ENCODE measurements around the gene HSD11B1L.

Gene HSD11B1L

GRCh38 chr19:5667751-5668271 is 13.0 kb upstream of the HSD11B1L start:
- Mint-ChIP-seq H3K27ac (peak overlapping the region in 1 of 3 experiments; percentile 71), H3K27me3 (ENCODE audit: low read depth) (no peaks in the 10 kb centered on the region), H3K4me3 (no peak overlapping the region), H3K36me3 (ENCODE audit: low read depth) (peaks cover 55% of the 10 kb centered on the region), H3K9me3 (no peaks in the 10 kb centered on the region), H3K4me1 (peaks cover 6% of the 10 kb centered on the region)
- no peak for TF ChIP-seq CTCF (IDR thresholded peaks at IDR 0.05; ENCODE audit: unreplicated experiment in 3 of 3)

GRCh38 chr19:5669212-5669611 is 11.6 kb upstream of the HSD11B1L start:
- peaks cover 6% of the 10 kb centered on the region for H3K4me1 Mint-ChIP-seq
- peaks cover 55% of the 10 kb centered on the region for H3K36me3 Mint-ChIP-seq (ENCODE audit: low read depth)
- no peaks in the 10 kb centered on the region for H3K27me3 Mint-ChIP-seq (ENCODE audit: low read depth)
- H3K4me3 Mint-ChIP-seq: no peak overlapping the region
- H3K9me3 Mint-ChIP-seq: no peaks in the 10 kb centered on the region
- TF ChIP-seq CTCF (IDR thresholded peaks at IDR 0.05; ENCODE audit: unreplicated experiment in 3 of 3): no peak
- H3K27ac Mint-ChIP-seq: no peak overlapping the region

GRCh38 chr19:5671600-5671999 is 9.2 kb upstream of the HSD11B1L start:
- Mint-ChIP-seq H3K27ac (no peak overlapping the region), H3K4me3 (no peak overlapping the region), H3K27me3 (ENCODE audit: low read depth) (no peaks in the 10 kb centered on the region), H3K36me3 (ENCODE audit: low read depth) (peaks cover 36% of the 10 kb centered on the region), H3K4me1 (peaks cover 19% of the 10 kb centered on the region), H3K9me3 (no peaks in the 10 kb centered on the region)
- no peak for TF ChIP-seq CTCF (IDR thresholded peaks at IDR 0.05; ENCODE audit: unreplicated experiment in 3 of 3)

GRCh38 chr19:5672708-5673459 is 7.9 kb upstream of the HSD11B1L start:
- Mint-ChIP-seq H3K4me3 (no peak overlapping the region), H3K4me1 (peaks cover 20% of the 10 kb centered on the region), H3K27ac (no peak overlapping the region), H3K27me3 (ENCODE audit: low read depth) (no peaks in the 10 kb centered on the region), H3K9me3 (no peaks in the 10 kb centered on the region), H3K36me3 (ENCODE audit: low read depth) (peaks cover 23% of the 10 kb centered on the region)
- no peak for TF ChIP-seq CTCF (IDR thresholded peaks at IDR 0.05; ENCODE audit: unreplicated experiment in 3 of 3)

GRCh38 chr19:5673752-5674151 is 7.1 kb upstream of the HSD11B1L start:
- no peak overlapping the region for H3K4me3 Mint-ChIP-seq
- peaks cover 21% of the 10 kb centered on the region for H3K36me3 Mint-ChIP-seq (ENCODE audit: low read depth)

More at GRCh38 chr19:5673752-5674151, 7.1 kb upstream of the HSD11B1L start:
- H3K4me1 Mint-ChIP-seq: peaks cover 20% of the 10 kb centered on the region
- no peaks in the 10 kb centered on the region for H3K9me3 Mint-ChIP-seq
- TF ChIP-seq CTCF (IDR thresholded peaks at IDR 0.05; ENCODE audit: unreplicated experiment in 3 of 3): no peak
- H3K27ac Mint-ChIP-seq: no peak overlapping the region
- no peaks in the 10 kb centered on the region for H3K27me3 Mint-ChIP-seq (ENCODE audit: low read depth)
